K562 (cell line): ENCODE measurements around the gene KRAS. TPM values are rescaled to one million over a fixed set of nuclear protein-coding genes. Genes with fewer than 3 reads are reported as not detected.

Experiments used
- ATAC-seq: fragments of 200-7000 bp; cut with Tn5 transposase; 3 replicates; pipeline ENCODE4 v1.9.1; 2020; ENCODE audit warnings: moderate library complexity
- BruUV-seq: library from RNA; stranded (reverse); fragments of 400-500 nt; replicated peaks from 2 replicates; lab custom pipeline; 2021; lab: Mats Ljungman, UMichigan
- CTCF ChIA-PET: fragments of 300-600 bp; formaldehyde crosslinking; extraction: SDS; loops from one replicate; lab custom pipeline; 2021; ENCODE audit warnings: low intra/inter-chr PET ratio; lab: Yijun Ruan, JAX
- POLR2A ChIA-PET: fragments of 300-600, 350-650 bp; sonication (Branson Sonifier 250); formaldehyde crosslinking; extraction: SDS; loops from one replicate; lab custom pipeline; 2021; ENCODE audit warnings: antibody characterized with exemption, inconsistent platforms; lab: Yijun Ruan, JAX
- DNase-seq, 4 experiments: peaks; one replicate each; pipeline versions ENCODE4 v3.0.0 to v3.0.0-alpha.2; 2011 to 2018; ENCODE audit warnings: low spot score in 3 of 4, mixed read lengths in 3 of 4; ENCODE audit errors: extremely low read depth in 1 of 4
- FAIRE-seq: peaks from 2 replicates; lab custom pipeline; 2011; peaks lifted over from hg19 to GRCh38; lab: Jason Lieb, UNC
- H2AFZ ChIP-seq: 2 replicates; pipeline ENCODE4 v1.6.0; 2011; ENCODE audit warnings: low read depth, low read length, control low read depth, inconsistent platforms
- H3K27ac ChIP-seq: fragments of 200-600 bp; 3 replicates; pipeline ENCODE4 v1.8.0; 2011; ENCODE audit warnings: low read depth, mild to moderate bottlenecking, control low read depth, inconsistent platforms, low read length, moderate library complexity, mixed read lengths; ENCODE audit errors: extremely low read depth
- H3K27me3 ChIP-seq, 2 experiments: fragments of 300-600 bp in 1 of 2; 2 replicates in 1 of 2; 3 replicates in 1 of 2; pipeline versions ENCODE4 v1.6.0 to v1.8.0; 2011; ENCODE audit warnings: inconsistent platforms in 2 of 2, low read length in 2 of 2, mild to moderate bottlenecking in 1 of 2, mixed read lengths in 1 of 2, moderate library complexity in 1 of 2; ENCODE audit not compliant: control insufficient read depth in 2 of 2, insufficient read depth in 2 of 2
- H3K36me3 ChIP-seq: fragments of 300-600 bp; 3 replicates; pipeline ENCODE4 v1.8.0; 2011; ENCODE audit warnings: mild to moderate bottlenecking, low read length, inconsistent platforms; ENCODE audit not compliant: control insufficient read depth, insufficient read depth
- H3K4me1 ChIP-seq, 2 experiments: fragments of 200-600 bp in 1 of 2; replicated peaks in 1 of 2; 2 replicates in 1 of 2; 3 replicates in 1 of 2; pipeline versions ENCODE4 v1.5.1 to v1.8.0; 2011; ENCODE audit warnings: inconsistent platforms in 2 of 2, low read length in 2 of 2, mild to moderate bottlenecking in 1 of 2, mixed read lengths in 1 of 2, moderate library complexity in 1 of 2; ENCODE audit not compliant: control insufficient read depth in 2 of 2, insufficient read depth in 2 of 2
- H3K4me2 ChIP-seq: 2 replicates; pipeline ENCODE4 v1.6.1; 2011; ENCODE audit warnings: low read length, control low read depth, inconsistent platforms, mixed read lengths; ENCODE audit not compliant: insufficient read depth
- H3K4me3 ChIP-seq: fragments of 200-600 bp; sonication (generic), shearing (Covaris generic); 2 replicates; pipeline ENCODE4 v1.5.1; 2016; ENCODE audit warnings: control low read depth, inconsistent platforms
- H3K79me2 ChIP-seq: fragments of 200-600 bp; 3 replicates; pipeline ENCODE4 v1.8.0; 2011; ENCODE audit warnings: low read length, inconsistent platforms; ENCODE audit not compliant: control insufficient read depth, insufficient read depth
- H3K9ac ChIP-seq, 2 experiments: 2 replicates each; pipeline versions ENCODE4 v1.6.0 to v1.6.1; 2011; ENCODE audit warnings: low read depth in 2 of 2, low read length in 2 of 2, control low read depth in 1 of 2, inconsistent platforms in 1 of 2, mild to moderate bottlenecking in 1 of 2, mixed read lengths in 1 of 2; ENCODE audit not compliant: insufficient read depth in 1 of 2
- H3K9me1 ChIP-seq: one replicate; pipeline ENCODE4 v1.6.0; 2011; ENCODE audit warnings: inconsistent platforms, mild to moderate bottlenecking, low read length, moderate library complexity; ENCODE audit not compliant: control insufficient read depth, insufficient read depth
- H3K9me3 ChIP-seq: replicated peaks from 2 replicates; pipeline ENCODE4 v1.5.1; 2011; ENCODE audit warnings: low read depth, low read length, inconsistent platforms; ENCODE audit not compliant: control insufficient read depth, insufficient read depth
- H4K20me1 ChIP-seq: replicated peaks from 2 replicates; pipeline ENCODE4 v1.6.1; 2011; ENCODE audit warnings: low read length, inconsistent platforms, mixed read lengths; ENCODE audit not compliant: control insufficient read depth, insufficient read depth
- BRD4 ChIP-seq: fragments of 200-600 bp; sonication (generic); IDR thresholded peaks from 2 replicates; pipeline ENCODE4 v1.6.1; 2017; ENCODE audit warnings: inconsistent platforms
- CBX3 ChIP-seq, 2 experiments: IDR thresholded peaks; 1 replicate in 1 of 2; 2 replicates in 1 of 2; pipeline ENCODE4 v1.6.1; 2012; ENCODE audit warnings: inconsistent platforms in 2 of 2, low read length in 2 of 2, borderline replicate concordance in 1 of 2, control low read depth in 1 of 2
- CCAR2 ChIP-seq: fragments of 200-400 bp; formaldehyde crosslinking; IDR thresholded peaks from 2 replicates; pipeline ENCODE4 v1.6.1; 2017; ENCODE audit warnings: mild to moderate bottlenecking, low read depth, low read length
- MED1 ChIP-seq: sonication (generic); formaldehyde crosslinking; IDR thresholded peaks from 2 replicates; pipeline ENCODE4 v1.8.1; 2023; ENCODE audit warnings: missing genetic modification reagents, borderline replicate concordance
- NR4A1 ChIP-seq, 2 experiments: fragments of 250-450 bp in 1 of 2; fragments of 450-650 bp in 1 of 2; sonication (Bioruptor Pico) in 1 of 2; IDR thresholded peaks; 2 replicates each; pipeline versions ENCODE4 v1.4.0 to v1.6.1; 2016 to 2020; ENCODE audit warnings: mild to moderate bottlenecking in 2 of 2, missing compliant biosample characterization in 1 of 2, missing genetic modification characterization in 1 of 2, moderate library complexity in 1 of 2
- PURB ChIP-seq: sonication (generic); formaldehyde crosslinking; IDR thresholded peaks from 2 replicates; pipeline ENCODE4 v1.9.0; 2021; ENCODE audit warnings: low read depth, mild to moderate bottlenecking, missing genetic modification reagents
- RBFOX2 ChIP-seq: fragments of 200-400 bp; formaldehyde crosslinking; IDR thresholded peaks from 2 replicates; pipeline ENCODE4 v1.6.1; 2017; ENCODE audit warnings: low read depth, mild to moderate bottlenecking, low read length, moderate library complexity
- TCFL5 ChIP-seq: fragments of 250-450 bp; sonication (Bioruptor Pico); conservative IDR thresholded peaks from 2 replicates; pipeline ENCODE4 v1.6.1; 2021; ENCODE audit warnings: mild to moderate bottlenecking, moderate library complexity, matching md5 sums
- TOE1 ChIP-seq, 2 experiments: fragments of 450-650 bp in 1 of 2; sonication (generic) in 1 of 2; formaldehyde crosslinking in 1 of 2; IDR thresholded peaks; 2 replicates each; pipeline versions ENCODE4 v1.7.1 to v1.8.0; 2016 to 2022; ENCODE audit warnings: borderline replicate concordance in 2 of 2, mild to moderate bottlenecking in 2 of 2, antibody characterized with exemption in 1 of 2, inconsistent platforms in 1 of 2, low read depth in 1 of 2, missing genetic modification reagents in 1 of 2, moderate library complexity in 1 of 2
- ZNF133 ChIP-seq: fragments of 250-450 bp; sonication (Bioruptor Pico); IDR thresholded peaks from 2 replicates; pipeline ENCODE4 v1.4.0; 2020; ENCODE audit warnings: mild to moderate bottlenecking
- ZNF696 ChIP-seq: fragments of 250-450 bp; sonication (Bioruptor Pico); conservative IDR thresholded peaks from 2 replicates; pipeline ENCODE4 v1.4.0; 2020; ENCODE audit warnings: mild to moderate bottlenecking, moderate library complexity
- WGBS: fragments of 100-300 bp; shearing (Covaris generic); methylation state at CpG from one replicate; pipeline ENCODE4 v1.1.6; 2016; ENCODE audit warnings: low coverage, mixed read lengths; ENCODE audit not compliant: insufficient coverage; ENCODE audit errors: missing lambda C conversion rate; 5-methylcytosine and 5-hydroxymethylcytosine counted together
- in situ Hi-C: fragments of 300-500 bp; cut with MboI; formaldehyde crosslinking; loops from 4 replicates; pipeline ENCODE4 v1.15.0; 2018; ENCODE audit warnings: inconsistent platforms, mixed read lengths
- intact Hi-C: fragments of 100-400 bp; cut with micrococcal nuclease; formaldehyde crosslinking; loops from 2 replicates; pipeline ENCODE4 v1.14.2; 2022
- polyA plus RNA-seq, 8 experiments: library from polyadenylated mRNA; depleted of rRNA in 4 of 8; stranded (reverse) in 5 of 8; unstranded in 3 of 8; fragments of >200 nt; fragmentation: Nextera tagmentation in 2 of 8; fragmentation: Illumina TruSeq in 1 of 8; extraction: Ambion mirVana in 2 of 8; extraction: Trizol in 1 of 8; gene quantifications; 2 replicates each; pipeline versions ENCODE4 v1.2.1 to v1.2.3, GENCODE V29; 2011 to 2014; ENCODE audit warnings: inconsistent platforms in 1 of 8, missing spikeins in 1 of 8
- total RNA-seq, 7 experiments: library from RNA; depleted of rRNA in 6 of 7; stranded (reverse); fragments of >200 nt in 6 of 7; fragmentation: Illumina TruSeq in 2 of 7; extraction: Trizol in 2 of 7; gene quantifications; 2 replicates each; pipeline versions ENCODE4 v1.2.1 to v1.2.3, GENCODE V29; 2011 to 2021; ENCODE audit warnings: low replicate concordance in 1 of 7
- TF ChIP-seq, protein P1 (sequence below): sonication (generic); formaldehyde crosslinking; IDR thresholded peaks from 2 replicates; pipeline ENCODE4 v1.8.0; 2023; ENCODE audit warnings: mild to moderate bottlenecking, missing genetic modification reagents
- TF ChIP-seq, protein P2 (sequence below): fragments of 250-450 bp; sonication (Bioruptor Pico); IDR thresholded peaks from 2 replicates; pipeline ENCODE4 v1.5.0; 2020; ENCODE audit warnings: mild to moderate bottlenecking, borderline replicate concordance

Gene KRAS
- total and polyA plus RNA-seq, 9 of the 15 experiments (the other 6 are each of a cell fraction or from before 2014, with no cell fraction given), result 7.2 to 21.2 (median 12.7) TPM

DNA sequence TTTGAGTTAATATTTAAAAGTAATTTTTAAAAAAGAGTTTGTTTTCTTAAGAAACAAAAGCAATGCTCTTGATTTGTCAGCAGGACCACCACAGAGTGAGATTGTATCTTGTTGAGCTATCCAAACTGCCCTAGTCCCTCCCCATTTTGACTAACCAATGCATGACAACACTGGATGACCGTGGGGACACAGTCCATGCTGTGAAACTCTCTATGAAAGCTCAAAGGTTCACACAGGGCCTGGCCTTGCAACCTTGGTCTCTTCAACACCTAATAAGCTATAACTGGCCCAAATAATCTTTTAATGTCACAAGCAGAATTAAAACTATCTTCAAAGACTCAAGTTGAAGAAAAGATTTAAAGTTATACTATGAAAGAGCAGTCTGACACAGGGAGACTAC is 42.2 kb downstream of the KRAS start:
- H3K4me3 ChIP-seq, result no peak overlapping the region
- TF ChIP-seq, protein P1, sequence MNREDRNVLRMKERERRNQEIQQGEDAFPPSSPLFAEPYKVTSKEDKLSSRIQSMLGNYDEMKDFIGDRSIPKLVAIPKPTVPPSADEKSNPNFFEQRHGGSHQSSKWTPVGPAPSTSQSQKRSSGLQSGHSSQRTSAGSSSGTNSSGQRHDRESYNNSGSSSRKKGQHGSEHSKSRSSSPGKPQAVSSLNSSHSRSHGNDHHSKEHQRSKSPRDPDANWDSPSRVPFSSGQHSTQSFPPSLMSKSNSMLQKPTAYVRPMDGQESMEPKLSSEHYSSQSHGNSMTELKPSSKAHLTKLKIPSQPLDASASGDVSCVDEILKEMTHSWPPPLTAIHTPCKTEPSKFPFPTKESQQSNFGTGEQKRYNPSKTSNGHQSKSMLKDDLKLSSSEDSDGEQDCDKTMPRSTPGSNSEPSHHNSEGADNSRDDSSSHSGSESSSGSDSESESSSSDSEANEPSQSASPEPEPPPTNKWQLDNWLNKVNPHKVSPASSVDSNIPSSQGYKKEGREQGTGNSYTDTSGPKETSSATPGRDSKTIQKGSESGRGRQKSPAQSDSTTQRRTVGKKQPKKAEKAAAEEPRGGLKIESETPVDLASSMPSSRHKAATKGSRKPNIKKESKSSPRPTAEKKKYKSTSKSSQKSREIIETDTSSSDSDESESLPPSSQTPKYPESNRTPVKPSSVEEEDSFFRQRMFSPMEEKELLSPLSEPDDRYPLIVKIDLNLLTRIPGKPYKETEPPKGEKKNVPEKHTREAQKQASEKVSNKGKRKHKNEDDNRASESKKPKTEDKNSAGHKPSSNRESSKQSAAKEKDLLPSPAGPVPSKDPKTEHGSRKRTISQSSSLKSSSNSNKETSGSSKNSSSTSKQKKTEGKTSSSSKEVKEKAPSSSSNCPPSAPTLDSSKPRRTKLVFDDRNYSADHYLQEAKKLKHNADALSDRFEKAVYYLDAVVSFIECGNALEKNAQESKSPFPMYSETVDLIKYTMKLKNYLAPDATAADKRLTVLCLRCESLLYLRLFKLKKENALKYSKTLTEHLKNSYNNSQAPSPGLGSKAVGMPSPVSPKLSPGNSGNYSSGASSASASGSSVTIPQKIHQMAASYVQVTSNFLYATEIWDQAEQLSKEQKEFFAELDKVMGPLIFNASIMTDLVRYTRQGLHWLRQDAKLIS (CRISPR knock-in tag), result no peak
- TF ChIP-seq NR4A1 (CRISPR knock-in tag; IDR thresholded peaks at IDR 0.05) (no peak), NR4A1 (tag; IDR thresholded peaks at IDR 0.05) (no peak), CCAR2 (no peak), RBFOX2 (no peak), PURB (CRISPR knock-in tag) (no peak), TCFL5 (no peak), MED1 (CRISPR knock-in tag) (no peak), CBX3 (IDR thresholded peaks at IDR 0.05; ENCODE audit: borderline replicate concordance in 1 of 2, low read length in 2 of 2) (no peak), ZNF696 (CRISPR knock-in tag) (no peak), ZNF133 (CRISPR knock-in tag) (no peak), BRD4 (no peak), TOE1 (IDR thresholded peaks at IDR 0.05; ENCODE audit: borderline replicate concordance) (no peak), TOE1 (CRISPR knock-in tag; IDR thresholded peaks at IDR 0.05; ENCODE audit: borderline replicate concordance, low read depth) (no peak)
- TF ChIP-seq, protein P2, sequence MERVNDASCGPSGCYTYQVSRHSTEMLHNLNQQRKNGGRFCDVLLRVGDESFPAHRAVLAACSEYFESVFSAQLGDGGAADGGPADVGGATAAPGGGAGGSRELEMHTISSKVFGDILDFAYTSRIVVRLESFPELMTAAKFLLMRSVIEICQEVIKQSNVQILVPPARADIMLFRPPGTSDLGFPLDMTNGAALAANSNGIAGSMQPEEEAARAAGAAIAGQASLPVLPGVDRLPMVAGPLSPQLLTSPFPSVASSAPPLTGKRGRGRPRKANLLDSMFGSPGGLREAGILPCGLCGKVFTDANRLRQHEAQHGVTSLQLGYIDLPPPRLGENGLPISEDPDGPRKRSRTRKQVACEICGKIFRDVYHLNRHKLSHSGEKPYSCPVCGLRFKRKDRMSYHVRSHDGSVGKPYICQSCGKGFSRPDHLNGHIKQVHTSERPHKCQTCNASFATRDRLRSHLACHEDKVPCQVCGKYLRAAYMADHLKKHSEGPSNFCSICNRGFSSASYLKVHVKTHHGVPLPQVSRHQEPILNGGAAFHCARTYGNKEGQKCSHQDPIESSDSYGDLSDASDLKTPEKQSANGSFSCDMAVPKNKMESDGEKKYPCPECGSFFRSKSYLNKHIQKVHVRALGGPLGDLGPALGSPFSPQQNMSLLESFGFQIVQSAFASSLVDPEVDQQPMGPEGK (CRISPR knock-in tag), result no peak

More for the DNA sequence above, 42.2 kb downstream of the KRAS start:
- H3K9ac ChIP-seq, result no peak overlapping the region
- intact Hi-C loops, result no loop called here
- H3K4me1 ChIP-seq, result no peaks in the 10 kb centered on the region
- CTCF ChIA-PET, result no interaction called here
- BruUV-seq, result no TSS peak
- no peaks in the 10 kb centered on the region for H3K79me2 ChIP-seq
- POLR2A ChIA-PET, result no interaction called here
- no peaks in the 10 kb centered on the region for H3K27me3 ChIP-seq
- in situ Hi-C loops, result no loop called here
- no peak overlapping the region for H3K4me2 ChIP-seq
- H3K9me3 ChIP-seq, result no peaks in the 10 kb centered on the region
- no peak overlapping the region for H3K27ac ChIP-seq
- no peaks in the 10 kb centered on the region for H3K9me1 ChIP-seq
- no peak for FAIRE-seq
- peaks cover 30% of the 10 kb centered on the region; the same call in 2 of the 3 replicates for H3K36me3 ChIP-seq
- ATAC-seq, result no peak
- 75% methylated on average over 1 of the region's 1 CpG for WGBS
- DNase-seq, result no peak
- H2AFZ ChIP-seq, result no peak overlapping the region
- no peaks in the 10 kb centered on the region for H4K20me1 ChIP-seq
